Measurements from ENCODE around the gene PLA1A.

PLA1A gene

DNA sequence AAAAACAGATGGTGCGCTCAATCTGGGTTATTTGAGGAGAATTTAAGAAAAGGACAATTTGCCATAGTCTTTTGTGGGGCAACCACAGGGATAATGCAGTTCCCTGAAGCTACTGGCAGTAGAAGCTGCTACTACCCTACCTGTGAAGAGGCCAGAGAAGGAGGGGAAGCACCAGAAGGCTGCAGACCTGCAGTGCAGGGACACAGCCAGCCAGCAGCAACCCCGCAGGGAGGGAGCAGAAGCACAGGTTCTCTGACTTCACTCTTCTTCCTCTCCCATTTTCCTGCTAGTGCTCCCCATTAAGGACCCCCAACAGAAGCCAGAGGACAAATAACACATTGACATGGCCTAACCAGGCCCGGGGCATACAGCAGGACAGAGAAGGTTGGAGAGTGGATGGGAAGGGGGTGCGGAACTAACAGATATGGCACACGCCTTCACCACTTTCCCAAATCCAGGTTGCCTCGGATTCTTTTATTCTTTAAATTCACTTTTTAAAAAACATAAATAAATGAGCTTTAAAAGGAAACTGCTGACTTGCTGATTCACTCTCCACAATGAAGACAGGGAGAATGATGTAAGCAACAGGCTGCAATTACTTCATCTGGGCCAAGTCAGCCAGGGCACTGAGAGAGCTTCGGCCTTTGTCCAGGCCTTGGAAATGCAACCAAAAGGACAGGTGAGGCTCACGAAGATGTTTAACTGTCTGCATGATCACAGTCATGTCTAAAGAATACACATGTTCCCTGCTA is 32.6 kb downstream of the PLA1A start:
- Histone ChIP-seq H3K4me3 (ENCODE audit: low read depth, low read length) (no peak overlapping the region), H3K4me1 (ENCODE audit: control insufficient read depth, insufficient read depth, low read length) (peaks cover 12% of the 10 kb centered on the region), H3K9ac (ENCODE audit: low read length) (no peak overlapping the region), H3K36me3 (ENCODE audit: control insufficient read depth, insufficient read depth, low read length) (no peaks in the 10 kb centered on the region), H3K9me3 (ENCODE audit: control insufficient read depth, insufficient read depth, low read depth, low read length) (no peaks in the 10 kb centered on the region), H3K27ac (ENCODE audit: low read depth, low read length) (no peak overlapping the region), H3K27me3 (ENCODE audit: control insufficient read depth, insufficient read depth, low read length) (no peaks in the 10 kb centered on the region)

DNA sequence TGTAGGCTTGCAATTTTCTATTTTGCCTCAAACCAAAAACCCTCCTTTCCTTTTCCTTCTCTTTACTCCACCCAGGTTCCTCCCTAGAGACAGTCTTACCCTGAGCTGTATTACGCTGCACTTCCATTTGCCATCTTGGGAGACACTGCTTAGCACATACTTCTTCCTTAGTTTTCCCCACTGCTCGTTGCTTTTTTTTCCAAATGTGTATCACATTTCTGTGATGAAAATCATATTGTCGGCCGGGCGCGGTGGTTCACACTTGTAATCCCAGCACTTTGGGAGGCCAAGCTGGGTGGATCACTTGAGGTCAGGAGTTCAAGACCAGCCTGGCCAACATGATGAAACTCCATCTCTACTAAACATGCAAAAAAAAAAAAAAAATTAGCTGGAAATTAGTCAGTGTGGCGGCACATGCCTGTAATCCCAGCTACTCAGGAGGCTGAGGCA is 33.2 kb downstream of the PLA1A start:
- Histone ChIP-seq H3K4me3 (ENCODE audit: low read depth, low read length) (no peak overlapping the region), H3K27ac (ENCODE audit: low read depth, low read length) (no peak overlapping the region), H3K36me3 (ENCODE audit: control insufficient read depth, insufficient read depth, low read length) (no peaks in the 10 kb centered on the region), H3K9me3 (ENCODE audit: control insufficient read depth, insufficient read depth, low read depth, low read length) (no peaks in the 10 kb centered on the region), H3K27me3 (ENCODE audit: control insufficient read depth, insufficient read depth, low read length) (no peaks in the 10 kb centered on the region), H3K4me1 (ENCODE audit: control insufficient read depth, insufficient read depth, low read length) (peaks cover 6% of the 10 kb centered on the region), H3K9ac (ENCODE audit: low read length) (no peak overlapping the region)

DNA sequence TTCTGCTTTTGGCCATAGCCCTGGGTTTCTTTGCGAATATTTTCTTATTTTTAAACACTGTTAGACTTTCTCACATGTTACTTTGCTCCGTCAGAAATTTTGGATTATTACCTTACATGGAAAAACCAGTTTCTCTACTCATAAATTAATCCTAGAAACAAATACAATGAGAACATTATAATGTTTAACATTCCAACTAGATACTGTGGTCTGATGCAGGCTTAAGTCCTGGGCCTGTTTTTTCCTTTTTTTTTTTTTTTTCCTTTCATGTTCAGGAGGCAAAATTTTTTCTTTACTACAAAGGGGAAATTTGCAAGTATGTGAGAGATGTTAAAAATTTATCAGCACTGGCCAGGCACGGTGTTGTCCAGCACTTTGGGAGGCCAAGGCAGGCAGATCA is 33.8 kb downstream of the PLA1A start:
- Histone ChIP-seq H3K27ac (ENCODE audit: low read depth, low read length) (no peak overlapping the region), H3K36me3 (ENCODE audit: control insufficient read depth, insufficient read depth, low read length) (no peaks in the 10 kb centered on the region), H3K9me3 (ENCODE audit: control insufficient read depth, insufficient read depth, low read depth, low read length) (no peaks in the 10 kb centered on the region), H3K4me1 (ENCODE audit: control insufficient read depth, insufficient read depth, low read length) (peaks cover 3% of the 10 kb centered on the region; the same call in 1 of the 2 replicates), H3K27me3 (ENCODE audit: control insufficient read depth, insufficient read depth, low read length) (no peaks in the 10 kb centered on the region), H3K9ac (ENCODE audit: low read length) (no peak overlapping the region), H3K4me3 (ENCODE audit: low read depth, low read length) (no peak overlapping the region)

DNA sequence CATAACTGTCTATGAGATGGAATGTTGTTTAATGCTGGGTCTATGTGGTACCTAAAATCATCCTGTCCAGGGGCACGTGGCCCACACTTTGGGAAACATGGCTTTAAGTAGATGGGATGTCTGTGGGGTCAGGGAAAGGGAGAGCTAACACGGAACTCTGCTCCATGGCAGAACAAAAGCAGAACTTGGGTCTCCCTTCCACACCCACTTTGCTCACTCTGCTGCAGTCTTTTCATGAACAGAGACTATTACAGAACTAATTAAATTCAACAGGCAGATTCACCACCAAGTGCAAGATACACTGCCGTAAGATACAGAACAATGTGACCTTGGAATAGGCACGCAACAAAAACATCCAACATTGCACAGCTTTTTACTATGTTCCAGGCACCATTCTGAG is 34.5 kb downstream of the PLA1A start:
- H3K36me3 ChIP-seq (ENCODE audit: control insufficient read depth, insufficient read depth, low read length): no peaks in the 10 kb centered on the region
- no peak overlapping the region for H3K4me3 ChIP-seq (ENCODE audit: low read depth, low read length)
- H3K9ac ChIP-seq (ENCODE audit: low read length): no peak overlapping the region
- H3K9me3 ChIP-seq (ENCODE audit: control insufficient read depth, insufficient read depth, low read depth, low read length): no peaks in the 10 kb centered on the region
- peaks cover 3% of the 10 kb centered on the region; the same call in 1 of the 2 replicates for H3K4me1 ChIP-seq (ENCODE audit: control insufficient read depth, insufficient read depth, low read length)
- H3K27me3 ChIP-seq (ENCODE audit: control insufficient read depth, insufficient read depth, low read length): no peaks in the 10 kb centered on the region
- no peak overlapping the region for H3K27ac ChIP-seq (ENCODE audit: low read depth, low read length)

DNA sequence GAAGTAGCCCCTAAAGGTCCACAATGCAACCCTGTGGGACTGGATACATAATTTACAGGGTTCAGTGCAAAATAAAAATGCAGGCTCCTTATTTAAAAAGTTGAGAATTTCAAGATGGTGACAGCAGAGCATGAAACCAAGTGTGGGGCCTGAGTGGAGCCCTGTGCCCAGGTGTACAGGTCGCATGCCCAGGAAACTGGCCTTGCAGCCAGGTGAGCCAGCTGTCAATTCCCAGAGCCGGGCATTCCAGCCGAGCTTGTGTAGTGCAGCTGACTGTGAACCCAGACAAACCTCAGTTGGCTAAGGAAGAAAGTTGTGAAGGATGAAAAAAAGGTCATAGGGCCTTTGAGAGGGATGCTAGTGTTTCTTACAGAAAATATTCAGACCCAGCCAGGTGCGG is 35.1 kb downstream of the PLA1A start:
- no peaks in the 10 kb centered on the region; the same call in 1 of the 2 replicates for H3K4me1 ChIP-seq (ENCODE audit: control insufficient read depth, insufficient read depth, low read length)
- H3K9ac ChIP-seq (ENCODE audit: low read length): no peak overlapping the region
- no peaks in the 10 kb centered on the region for H3K9me3 ChIP-seq (ENCODE audit: control insufficient read depth, insufficient read depth, low read depth, low read length)
- H3K27ac ChIP-seq (ENCODE audit: low read depth, low read length): no peak overlapping the region
- H3K36me3 ChIP-seq (ENCODE audit: control insufficient read depth, insufficient read depth, low read length): no peaks in the 10 kb centered on the region
- H3K4me3 ChIP-seq (ENCODE audit: low read depth, low read length): no peak overlapping the region
- H3K27me3 ChIP-seq (ENCODE audit: control insufficient read depth, insufficient read depth, low read length): no peaks in the 10 kb centered on the region

DNA sequence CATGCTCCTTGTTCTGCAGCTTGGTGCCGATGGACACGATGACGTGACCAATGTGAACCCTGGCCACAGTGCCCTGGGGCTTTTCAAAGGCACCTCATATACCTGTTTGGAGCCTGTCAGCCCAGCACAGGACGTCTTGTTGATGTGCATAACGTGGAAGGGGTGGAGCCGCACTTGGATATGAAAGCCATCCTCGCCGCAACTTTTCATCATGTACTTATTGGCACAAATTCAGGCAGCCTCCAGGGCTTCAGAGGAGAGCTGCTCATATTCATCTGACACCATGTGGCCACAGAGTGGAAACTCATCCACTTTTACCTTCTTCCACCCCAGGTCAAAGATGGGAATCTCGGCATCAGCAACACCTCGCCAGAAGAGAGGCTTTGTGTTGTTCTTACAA is 38.0 kb downstream of the PLA1A start:
- H3K27ac ChIP-seq (ENCODE audit: low read depth, low read length): no peak overlapping the region
- H3K36me3 ChIP-seq (ENCODE audit: control insufficient read depth, insufficient read depth, low read length): no peaks in the 10 kb centered on the region
- no peak overlapping the region for H3K9ac ChIP-seq (ENCODE audit: low read length)
- H3K9me3 ChIP-seq (ENCODE audit: control insufficient read depth, insufficient read depth, low read depth, low read length): no peaks in the 10 kb centered on the region
- H3K4me1 ChIP-seq (ENCODE audit: control insufficient read depth, insufficient read depth, low read length): no peaks in the 10 kb centered on the region
- no peak overlapping the region for H3K4me3 ChIP-seq (ENCODE audit: low read depth, low read length)
- H3K27me3 ChIP-seq (ENCODE audit: control insufficient read depth, insufficient read depth, low read length): no peaks in the 10 kb centered on the region

DNA sequence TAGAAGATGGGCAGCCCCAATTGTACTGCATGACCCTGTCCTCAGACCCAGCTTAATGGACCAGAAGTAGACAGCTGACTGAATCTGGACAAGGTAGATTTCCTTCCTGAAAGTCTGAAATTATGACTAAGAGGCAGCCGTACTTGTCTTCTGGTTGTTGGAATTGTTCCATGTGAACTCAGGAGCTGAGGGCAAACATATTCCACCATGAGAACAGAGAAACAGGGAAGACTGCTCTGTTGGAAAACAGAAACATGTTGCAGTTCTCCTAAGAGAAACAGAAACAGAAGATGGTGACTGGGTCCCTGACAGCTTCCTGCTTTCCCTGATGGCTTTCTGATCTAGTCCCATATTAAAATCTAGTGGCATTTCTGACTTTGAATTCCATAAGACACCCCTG is 38.6 kb downstream of the PLA1A start:
- H3K4me3 ChIP-seq (ENCODE audit: low read depth, low read length): no peak overlapping the region
- no peak overlapping the region for H3K27ac ChIP-seq (ENCODE audit: low read depth, low read length)

DNA sequence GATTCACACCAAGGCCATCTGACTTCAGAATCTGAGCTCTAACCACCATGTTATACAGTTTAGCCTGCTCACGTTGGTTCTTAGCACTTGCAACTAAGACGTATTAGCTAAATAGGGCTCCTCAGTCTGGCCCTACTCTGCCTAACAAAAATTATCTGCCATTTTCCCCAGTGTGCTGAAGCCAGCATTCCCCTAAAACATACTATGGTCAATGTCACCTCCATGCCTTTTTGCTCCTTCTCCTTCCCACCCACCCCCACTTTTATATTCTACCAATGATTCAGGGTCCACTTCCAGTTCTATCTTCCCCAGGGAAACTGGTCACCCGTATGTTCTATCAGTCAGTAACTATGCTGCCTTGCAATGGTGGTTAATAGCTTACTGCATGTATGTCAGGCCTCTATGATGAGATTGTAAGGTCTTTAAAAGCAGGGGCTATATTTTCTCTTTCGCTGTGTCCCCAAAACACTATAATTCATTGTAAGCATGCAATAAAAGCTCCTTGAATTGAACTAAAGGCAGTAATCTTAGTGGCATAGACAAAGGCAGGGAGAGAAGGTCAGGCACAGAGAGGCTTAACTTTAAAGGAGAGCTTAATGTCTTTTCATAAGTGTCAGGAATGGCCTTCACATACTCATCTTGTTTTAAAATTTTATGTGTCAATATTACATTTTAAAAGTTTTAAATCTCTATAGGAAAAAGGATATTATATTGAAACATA is 39.4 kb downstream of the PLA1A start:
- H3K9me3 ChIP-seq (ENCODE audit: control insufficient read depth, insufficient read depth, low read depth, low read length): no peaks in the 10 kb centered on the region
- no peak overlapping the region for H3K9ac ChIP-seq (ENCODE audit: low read length)
- no peak overlapping the region for H3K27ac ChIP-seq (ENCODE audit: low read depth, low read length)
- no peaks in the 10 kb centered on the region for H3K36me3 ChIP-seq (ENCODE audit: control insufficient read depth, insufficient read depth, low read length)
- H3K27me3 ChIP-seq (ENCODE audit: control insufficient read depth, insufficient read depth, low read length): no peaks in the 10 kb centered on the region
- H3K4me1 ChIP-seq (ENCODE audit: control insufficient read depth, insufficient read depth, low read length): no peaks in the 10 kb centered on the region
- H3K4me3 ChIP-seq (ENCODE audit: low read depth, low read length): no peak overlapping the region

More for the DNA sequence above, 38.6 kb downstream of the PLA1A start:
- Histone ChIP-seq H3K4me1 (ENCODE audit: control insufficient read depth, insufficient read depth, low read length) (no peaks in the 10 kb centered on the region), H3K36me3 (ENCODE audit: control insufficient read depth, insufficient read depth, low read length) (no peaks in the 10 kb centered on the region), H3K27me3 (ENCODE audit: control insufficient read depth, insufficient read depth, low read length) (no peaks in the 10 kb centered on the region), H3K9ac (ENCODE audit: low read length) (no peak overlapping the region), H3K9me3 (ENCODE audit: control insufficient read depth, insufficient read depth, low read depth, low read length) (no peaks in the 10 kb centered on the region)

DNA sequence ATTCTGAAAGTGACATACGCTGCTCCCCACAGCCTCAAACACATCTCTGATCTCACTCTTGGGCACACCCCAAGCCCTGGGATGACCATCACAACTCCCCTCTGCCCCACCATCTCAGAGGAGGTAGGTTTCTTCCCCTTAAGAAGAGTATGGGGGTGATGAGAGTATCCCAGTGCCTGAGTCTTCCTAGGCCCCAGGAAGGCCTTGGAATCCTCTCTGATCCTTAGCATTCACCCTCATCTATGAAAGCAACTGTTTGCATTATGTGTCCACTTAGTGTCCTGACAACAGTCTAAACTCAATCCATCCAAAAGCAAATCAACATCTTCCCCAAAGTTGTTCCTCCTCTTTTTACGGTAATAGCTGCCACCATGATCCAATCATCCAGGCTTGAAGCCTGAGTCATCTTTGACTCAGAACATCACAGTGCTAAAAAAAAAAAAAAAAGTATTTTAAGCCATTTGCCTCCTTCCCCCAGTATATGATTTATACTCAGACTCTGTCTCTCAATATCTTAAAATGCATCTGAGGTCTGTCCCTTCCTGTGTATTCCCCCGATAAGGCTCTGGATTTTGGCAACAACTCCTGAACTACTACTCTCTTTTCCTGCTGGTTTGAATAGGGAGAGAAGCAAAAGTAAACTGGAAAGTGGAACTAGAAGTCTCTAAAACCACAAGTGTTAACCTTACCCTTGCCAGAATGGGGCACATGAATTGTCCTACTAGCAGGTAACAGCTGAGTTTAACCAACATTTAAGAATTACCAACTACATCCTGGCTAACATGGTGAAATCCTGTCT is 40.2 kb downstream of the PLA1A start:
- Histone ChIP-seq H3K27me3 (ENCODE audit: control insufficient read depth, insufficient read depth, low read length) (no peaks in the 10 kb centered on the region), H3K4me1 (ENCODE audit: control insufficient read depth, insufficient read depth, low read length) (no peaks in the 10 kb centered on the region), H3K4me3 (ENCODE audit: low read depth, low read length) (no peak overlapping the region), H3K36me3 (ENCODE audit: control insufficient read depth, insufficient read depth, low read length) (no peaks in the 10 kb centered on the region), H3K9me3 (ENCODE audit: control insufficient read depth, insufficient read depth, low read depth, low read length) (no peaks in the 10 kb centered on the region), H3K27ac (ENCODE audit: low read depth, low read length) (no peak overlapping the region), H3K9ac (ENCODE audit: low read length) (no peak overlapping the region)

DNA sequence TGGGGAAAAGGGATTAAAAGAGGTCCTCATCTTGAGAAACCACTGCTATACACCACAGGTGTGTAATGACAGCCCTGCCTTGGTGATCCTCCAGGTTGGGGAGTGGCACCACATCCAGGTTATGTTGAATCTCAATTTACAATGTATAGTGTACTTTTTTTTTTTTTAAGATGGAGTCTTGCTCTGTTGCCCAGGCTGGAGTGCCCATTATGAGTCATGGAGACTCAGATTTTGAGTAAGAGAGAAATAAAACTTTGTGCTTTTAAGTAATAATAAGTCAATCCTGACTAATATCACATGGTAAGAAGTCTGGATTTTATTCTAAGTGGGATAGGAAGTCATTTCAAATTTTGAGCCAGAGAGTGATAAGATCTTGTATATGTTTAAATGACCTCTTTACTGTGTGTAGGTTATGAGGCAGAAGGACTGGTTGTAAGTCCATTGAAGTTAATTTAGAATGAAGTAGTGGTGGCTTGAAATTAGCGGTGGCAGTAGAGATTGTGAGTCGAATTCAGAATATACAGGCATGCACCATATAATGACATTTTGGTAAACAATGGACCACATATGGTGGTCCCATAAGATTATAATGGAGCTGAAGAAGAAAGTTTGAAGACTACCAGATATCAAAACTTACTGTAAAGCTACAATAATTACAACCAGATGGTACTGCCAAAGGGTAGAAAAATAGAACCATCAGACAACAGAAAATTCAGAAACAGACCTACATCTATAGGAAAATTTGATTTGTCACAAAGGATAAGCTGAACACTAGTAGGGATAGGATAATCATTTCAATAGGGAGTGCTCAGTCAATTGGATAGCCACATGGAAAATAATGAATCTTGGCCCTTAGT is 42.0 kb downstream of the PLA1A start:
- Histone ChIP-seq H3K27ac (ENCODE audit: low read depth, low read length) (no peak overlapping the region), H3K4me1 (ENCODE audit: control insufficient read depth, insufficient read depth, low read length) (no peaks in the 10 kb centered on the region), H3K27me3 (ENCODE audit: control insufficient read depth, insufficient read depth, low read length) (no peaks in the 10 kb centered on the region), H3K9ac (ENCODE audit: low read length) (no peak overlapping the region), H3K36me3 (ENCODE audit: control insufficient read depth, insufficient read depth, low read length) (no peaks in the 10 kb centered on the region), H3K9me3 (ENCODE audit: control insufficient read depth, insufficient read depth, low read depth, low read length) (no peaks in the 10 kb centered on the region), H3K4me3 (ENCODE audit: low read depth, low read length) (no peak overlapping the region)

Measured in HUES6 (cell line).